Smooth muscle cell of trachea (primary cell): ENCODE results near the gene HAUS3. TPM values are rescaled to one million over a fixed set of nuclear protein-coding genes. Genes with fewer than 3 reads are reported as not detected.

ENCODE experiments used
- total RNA-seq: library from RNA; depleted of rRNA; stranded (reverse); fragments of >200 nt; gene quantifications from 2 replicates; pipeline ENCODE4 v1.2.1, GENCODE V29; 2014

The HAUS3 gene, protein sequence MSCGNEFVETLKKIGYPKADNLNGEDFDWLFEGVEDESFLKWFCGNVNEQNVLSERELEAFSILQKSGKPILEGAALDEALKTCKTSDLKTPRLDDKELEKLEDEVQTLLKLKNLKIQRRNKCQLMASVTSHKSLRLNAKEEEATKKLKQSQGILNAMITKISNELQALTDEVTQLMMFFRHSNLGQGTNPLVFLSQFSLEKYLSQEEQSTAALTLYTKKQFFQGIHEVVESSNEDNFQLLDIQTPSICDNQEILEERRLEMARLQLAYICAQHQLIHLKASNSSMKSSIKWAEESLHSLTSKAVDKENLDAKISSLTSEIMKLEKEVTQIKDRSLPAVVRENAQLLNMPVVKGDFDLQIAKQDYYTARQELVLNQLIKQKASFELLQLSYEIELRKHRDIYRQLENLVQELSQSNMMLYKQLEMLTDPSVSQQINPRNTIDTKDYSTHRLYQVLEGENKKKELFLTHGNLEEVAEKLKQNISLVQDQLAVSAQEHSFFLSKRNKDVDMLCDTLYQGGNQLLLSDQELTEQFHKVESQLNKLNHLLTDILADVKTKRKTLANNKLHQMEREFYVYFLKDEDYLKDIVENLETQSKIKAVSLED
- 5.8 and 11.8 TPM in 2 replicates for total RNA-seq

DNA sequence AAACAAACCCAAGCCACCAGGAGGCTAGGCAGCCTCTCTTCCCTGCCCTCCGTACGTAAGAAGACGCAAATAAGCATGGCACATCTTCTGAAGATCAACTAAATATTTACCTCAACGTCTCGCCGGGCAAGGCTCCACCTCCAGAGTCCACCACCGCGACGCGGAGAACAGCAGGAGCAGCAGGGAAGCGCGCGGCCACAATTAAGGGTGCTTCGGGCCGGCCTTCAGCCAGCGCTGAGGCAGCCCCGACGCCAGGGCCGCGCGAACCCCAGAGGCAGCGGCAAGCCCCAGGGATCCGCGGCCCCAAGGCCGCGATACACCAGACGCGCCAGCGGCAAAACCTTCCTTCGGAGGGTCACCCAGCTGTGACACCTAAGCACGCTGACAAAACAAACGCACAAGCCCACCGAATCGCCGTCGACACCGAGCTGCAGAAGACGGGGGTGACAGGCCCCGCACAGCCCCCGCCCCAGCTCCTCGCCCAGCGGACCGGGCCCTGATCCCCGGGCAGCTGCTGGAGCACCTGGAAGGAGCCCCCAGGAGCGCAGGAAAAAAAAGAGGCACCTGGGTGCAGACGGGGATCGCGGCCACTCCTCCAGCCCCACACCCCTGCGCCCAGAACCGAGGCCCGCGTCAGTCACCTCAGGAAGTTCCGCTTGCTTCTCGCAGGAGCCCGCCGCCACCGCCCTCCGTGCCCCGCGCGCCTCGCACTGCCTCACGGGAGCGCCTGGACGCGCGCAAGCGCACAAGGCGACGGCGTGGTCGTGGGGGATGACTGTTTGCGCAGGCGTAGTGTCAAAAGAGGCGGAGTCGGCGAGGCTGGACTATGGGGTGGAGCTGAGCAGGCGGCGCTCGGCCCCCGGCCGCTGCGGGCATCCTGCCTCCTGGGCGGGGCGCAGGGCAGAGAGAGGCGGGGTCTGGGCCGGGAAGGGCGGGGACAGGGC is at the start of gene HAUS3, which contains the start of gene POLN:
Gene HAUS3, minus strand, starts transcription at position 712 of the 944 bp plus-strand sequence. CDS start 1,175 bp downstream, outside the sequence.
Gene POLN, minus strand, starts transcription at position 712 of the 944 bp plus-strand sequence. CDS start 12,890 bp downstream, outside the sequence.

GRCh38 chr4:2261853-2262144 is 19.9 kb upstream of the HAUS3 start, which contains the start of gene MXD4:
Gene MXD4, minus strand, starts transcription at chr4:2262109. Its CDS starts 129 bp downstream, at chr4:2261980.

Other genes with a start within 250 kb of the HAUS3 start
- gene NELFA, start 233.1 kb downstream of the HAUS3 start, total RNA-seq = 18.9 and 19.4 TPM in 2 replicates
- gene NAT8L, start 182.8 kb downstream of the HAUS3 start, total RNA-seq = under 0.01 and 0.17 TPM in 2 replicates
- 3.2 and 5.3 TPM in 2 replicates for gene POLN, start within 50 bp of the HAUS3 start, total RNA-seq
- 75.8 and 118 TPM in 2 replicates for gene MXD4, start 20.0 kb upstream of the HAUS3 start, total RNA-seq
- 14.8 and 23.3 TPM in 2 replicates for gene ZFYVE28, start 176.5 kb upstream of the HAUS3 start, total RNA-seq
- gene CFAP99, start 176.8 kb upstream of the HAUS3 start, total RNA-seq = not detected in 2 replicates
- gene RNF4, start 227.0 kb upstream of the HAUS3 start, total RNA-seq = 51.8 and 60.5 TPM in 2 replicates